Stomach (tissue), 9 donors: ENCODE results near the gene SH3RF3. TPM values are rescaled to one million over a fixed set of nuclear protein-coding genes. Genes with fewer than 3 reads are reported as not detected.

ENCODE experiments used
- DNase-seq, 2 donors: peaks; one replicate each; pipeline versions ENCODE4 v3.0.0 to v3.0.0-alpha.2; 2013 to 2019
- H3K27ac ChIP-seq, 5 donors: fragments of 200-600 bp in 4 of 5; sonication (generic) in 4 of 5; one replicate each; pipeline ENCODE4 v1.5.1; 2013 to 2019; ENCODE audit warnings: mild to moderate bottlenecking in 1 of 5, moderate library complexity in 1 of 5
- H3K27me3 ChIP-seq, 3 donors: fragments of 200-600 bp; sonication (generic); one replicate each; pipeline ENCODE4 v1.5.1; 2017 to 2019; ENCODE audit warnings: mixed run types in 1 of 3
- H3K36me3 ChIP-seq, 4 donors: fragments of 200-600 bp; sonication (generic); 1 replicate in 3 of 4; 2 replicates in 1 of 4; pipeline ENCODE4 v1.5.1; 2016 to 2019
- H3K4me1 ChIP-seq, 4 donors: fragments of 200-600 bp; sonication (generic); one replicate each; pipeline ENCODE4 v1.5.1; 2016 to 2019
- H3K4me3 ChIP-seq, 4 donors: fragments of 200-600 bp; sonication (generic) in 3 of 4; one replicate each; pipeline ENCODE4 v1.5.1; 2016 to 2019; ENCODE audit warnings: mild to moderate bottlenecking in 1 of 4
- H3K9me3 ChIP-seq, 4 donors: fragments of 200-600 bp; sonication (generic); one replicate each; pipeline ENCODE4 v1.5.1; 2016 to 2019
- CTCF ChIP-seq, 7 experiments: fragments of 450-650 bp in 4 of 7; fragments of 200-600 bp in 3 of 7; sonication (generic) in 3 of 7; IDR thresholded peaks; one replicate each; pipeline ENCODE4 v1.5.1; 2016 to 2019; ENCODE audit warnings: antibody characterized with exemption in 7 of 7, control low read depth in 2 of 7, mild to moderate bottlenecking in 1 of 7
- EP300 ChIP-seq: sonication (generic); formaldehyde crosslinking; IDR thresholded peaks from one replicate; pipeline ENCODE4 v1.6.1; 2017; ENCODE audit warnings: antibody characterized with exemption
- POLR2A ChIP-seq, 4 donors: fragments of 450-650 bp; IDR thresholded peaks; one replicate each; pipeline ENCODE4 v1.6.1; 2016; ENCODE audit warnings: antibody characterized with exemption in 4 of 4, control low read depth in 2 of 4, mild to moderate bottlenecking in 1 of 4, moderate library complexity in 1 of 4
- POLR2AphosphoS5 ChIP-seq, 3 donors: sonication (generic); formaldehyde crosslinking; IDR thresholded peaks; one replicate each; pipeline ENCODE4 v1.6.1; 2016; ENCODE audit warnings: antibody characterized with exemption in 3 of 3
- WGBS, 5 donors: extraction: QIAGEN DNeasy Blood & Tissue Kit in 3 of 5; methylation state at CpG; one replicate each; pipeline versions ENCODE4 v1.1.5 to v1.1.7; 2013 to 2018; 5-methylcytosine and 5-hydroxymethylcytosine counted together
- intact Hi-C: fragments of 100-400 bp; cut with DNase I; formaldehyde crosslinking; loops from one replicate; pipeline ENCODE4 v1.15.1; 2023; ENCODE audit warnings: low total_unique reads
- polyA plus RNA-seq, 3 donors: library from polyadenylated mRNA; stranded (reverse); fragments of 200-250 nt; gene quantifications; one replicate each; pipeline ENCODE4 v1.2.3, GENCODE V29; 2013
- total RNA-seq, 5 donors: library from RNA; depleted of rRNA; stranded (reverse); fragments of >200 nt; gene quantifications; one replicate each; pipeline versions ENCODE4 v1.1.0 to v1.2.3, GENCODE V29; 2014 to 2016
- donor health status: healthy with polysubstance abuse.
- donor health status: Bipolar disorder and iron deficiency.
- donor health status: healthy.

Gene SH3RF3
- total and polyA plus RNA-seq, 8 donors, result 0.87 to 11.1 (median 4.4) TPM

- Histone ChIP-seq H3K27me3 (no peaks in the 10 kb centered on the region), H3K36me3 (peaks cover 0 to 6% (median 0%) of the 10 kb centered on the region in 4 donors), H3K9me3 (no peaks in the 10 kb centered on the region), H3K27ac (no peak overlapping the region), H3K4me1 (no peaks in the 10 kb centered on the region), H3K4me3 (no peak overlapping the region)
- WGBS, 5 donors, result 76 to 96% (median 84%) methylated on average over 6 of the region's 6 CpGs
- no peak for DNase-seq
- TF ChIP-seq POLR2A (IDR thresholded peaks at IDR 0.05), result no peak
- TF ChIP-seq CTCF (IDR thresholded peaks at IDR 0.05), result no peak
- TF ChIP-seq POLR2AphosphoS5 (IDR thresholded peaks at IDR 0.05), result no peak
- TF ChIP-seq EP300, result no peak
- intact Hi-C loops, result no loop called here
Observed at GRCh38 chr2:109463236-109463635, 334.2 kb downstream of the SH3RF3 start.

- no peak for DNase-seq
- H3K4me3 ChIP-seq, result no peak overlapping the region
- 88 to 97% (median 93%) methylated on average over 5 of the region's 5 CpGs for WGBS, 5 donors
- no peaks in the 10 kb centered on the region for H3K9me3 ChIP-seq
- no peaks in the 10 kb centered on the region for H3K4me1 ChIP-seq
- peaks cover 0 to 6% (median 0%) of the 10 kb centered on the region in 4 donors for H3K36me3 ChIP-seq
- TF ChIP-seq CTCF (IDR thresholded peaks at IDR 0.05) (no peak), POLR2A (IDR thresholded peaks at IDR 0.05) (no peak), POLR2AphosphoS5 (IDR thresholded peaks at IDR 0.05) (no peak), EP300 (no peak)
- H3K27ac ChIP-seq, result no peak overlapping the region
- no peaks in the 10 kb centered on the region for H3K27me3 ChIP-seq
- intact Hi-C loops, result no loop called here
Observed at GRCh38 chr2:109463891-109464290, 334.9 kb downstream of the SH3RF3 start.

GRCh38 chr2:109466674-109467575 lies 337.9 kb downstream of the SH3RF3 start:
- 84 to 94% (median 89%) methylated on average over 8 of the region's 8 CpGs for WGBS, 5 donors
- intact Hi-C loops, result no loop called here
- H3K36me3 ChIP-seq, result peaks cover 0 to 6% (median 0%) of the 10 kb centered on the region in 4 donors
- H3K9me3 ChIP-seq, result no peaks in the 10 kb centered on the region
- H3K27me3 ChIP-seq, result no peaks in the 10 kb centered on the region
- TF ChIP-seq POLR2A (IDR thresholded peaks at IDR 0.05) (no peak), CTCF (IDR thresholded peaks at IDR 0.05) (no peak), EP300 (no peak), POLR2AphosphoS5 (IDR thresholded peaks at IDR 0.05) (no peak)
- H3K4me1 ChIP-seq, result peaks cover 0 to 8% (median 0%) of the 10 kb centered on the region in 4 donors
- H3K4me3 ChIP-seq, result no peak overlapping the region
- no peak overlapping the region for H3K27ac ChIP-seq
- DNase-seq, result no peak

- no peak overlapping the region for H3K4me3 ChIP-seq
- no peak overlapping the region for H3K27ac ChIP-seq
- WGBS, 5 donors, result 86 to 96% (median 89%) methylated on average over 9 of the region's 9 CpGs
- no peak for DNase-seq
- TF ChIP-seq POLR2A (IDR thresholded peaks at IDR 0.05) (no peak), CTCF (IDR thresholded peaks at IDR 0.05) (no peak), EP300 (no peak), POLR2AphosphoS5 (IDR thresholded peaks at IDR 0.05) (no peak)
- H3K4me1 ChIP-seq, result peaks cover 0 to 16% (median 0%) of the 10 kb centered on the region in 4 donors
- H3K27me3 ChIP-seq, result no peaks in the 10 kb centered on the region
- intact Hi-C loops, result no loop called here
- H3K36me3 ChIP-seq, result peaks cover 0 to 6% (median 0%) of the 10 kb centered on the region in 4 donors
- no peaks in the 10 kb centered on the region for H3K9me3 ChIP-seq
Observed at GRCh38 chr2:109467701-109468100, 338.7 kb downstream of the SH3RF3 start.
